ENCODE measurements around the gene SLCO3A1.

SLCO3A1 gene

GRCh38 chr15:91981821-91982800 lies 128.6 kb downstream of the SLCO3A1 start:
- Histone ChIP-seq H3K27me3 (ENCODE audit: insufficient read depth, low read length, poor library complexity) (peaks cover 4% of the 10 kb centered on the region), H3K4me2 (ENCODE audit: insufficient read depth, low read length) (no peak overlapping the region), H3K36me3 (ENCODE audit: insufficient read depth, low read length) (no peaks in the 10 kb centered on the region), H3K4me3 (ENCODE audit: low read depth in 1 of 2, low read length in 2 of 2) (no peak overlapping the region), H4K20me1 (ENCODE audit: insufficient read depth, low read length) (no peaks in the 10 kb centered on the region), H3K9ac (ENCODE audit: low read depth, low read length) (no peak overlapping the region), H2AFZ (ENCODE audit: low read depth, low read length) (no peak overlapping the region), H3K9me3 (ENCODE audit: insufficient read depth, low read length, severe bottlenecking) (no peaks in the 10 kb centered on the region), H3K4me1 (ENCODE audit: insufficient read depth, low read length) (no peaks in the 10 kb centered on the region), H3K27ac (ENCODE audit: low read length) (no peak overlapping the region), H3K79me2 (ENCODE audit: insufficient read depth, low read length) (no peaks in the 10 kb centered on the region)
- DNase-seq (no peak), ATAC-seq (ENCODE audit: insufficient read depth, low read depth) (no peak)
- no peak for TF ChIP-seq EZH2 (IDR thresholded peaks at IDR 0.05; ENCODE audit: borderline replicate concordance, low read depth, low read length, severe bottlenecking)
- TF ChIP-seq CTCF (IDR thresholded peaks at IDR 0.05; ENCODE audit: borderline replicate concordance, extremely low read depth, low read length, poor library complexity, severe bottlenecking), result no peak

GRCh38 chr15:91983729-91984340 lies 130.3 kb downstream of the SLCO3A1 start:
- Histone ChIP-seq H3K36me3 (ENCODE audit: insufficient read depth, low read length) (no peaks in the 10 kb centered on the region), H3K27me3 (ENCODE audit: insufficient read depth, low read length, poor library complexity) (peaks cover 7% of the 10 kb centered on the region), H3K79me2 (ENCODE audit: insufficient read depth, low read length) (no peaks in the 10 kb centered on the region), H3K4me3 (ENCODE audit: low read depth in 1 of 2, low read length in 2 of 2) (no peak overlapping the region), H4K20me1 (ENCODE audit: insufficient read depth, low read length) (no peaks in the 10 kb centered on the region), H3K27ac (ENCODE audit: low read length) (no peak overlapping the region), H2AFZ (ENCODE audit: low read depth, low read length) (no peak overlapping the region), H3K4me2 (ENCODE audit: insufficient read depth, low read length) (no peak overlapping the region), H3K9me3 (ENCODE audit: insufficient read depth, low read length, severe bottlenecking) (no peaks in the 10 kb centered on the region), H3K9ac (ENCODE audit: low read depth, low read length) (no peak overlapping the region), H3K4me1 (ENCODE audit: insufficient read depth, low read length) (no peaks in the 10 kb centered on the region)
- ATAC-seq (ENCODE audit: insufficient read depth, low read depth), result no peak
- no peak for DNase-seq
- no peak for TF ChIP-seq CTCF (IDR thresholded peaks at IDR 0.05; ENCODE audit: borderline replicate concordance, extremely low read depth, low read length, poor library complexity, severe bottlenecking)
- no peak for TF ChIP-seq EZH2 (IDR thresholded peaks at IDR 0.05; ENCODE audit: borderline replicate concordance, low read depth, low read length, severe bottlenecking)

GRCh38 chr15:91985297-91985696 lies 131.8 kb downstream of the SLCO3A1 start:
- H3K4me3 ChIP-seq (ENCODE audit: low read depth in 1 of 2, low read length in 2 of 2), result no peak overlapping the region
- no peaks in the 10 kb centered on the region for H3K9me3 ChIP-seq (ENCODE audit: insufficient read depth, low read length, severe bottlenecking)
- H3K27me3 ChIP-seq (ENCODE audit: insufficient read depth, low read length, poor library complexity), result peaks cover 7% of the 10 kb centered on the region
- no peak for DNase-seq
- no peaks in the 10 kb centered on the region for H3K79me2 ChIP-seq (ENCODE audit: insufficient read depth, low read length)
- no peak overlapping the region for H2AFZ ChIP-seq (ENCODE audit: low read depth, low read length)
- no peaks in the 10 kb centered on the region for H3K36me3 ChIP-seq (ENCODE audit: insufficient read depth, low read length)
- H3K4me1 ChIP-seq (ENCODE audit: insufficient read depth, low read length), result no peaks in the 10 kb centered on the region
- H4K20me1 ChIP-seq (ENCODE audit: insufficient read depth, low read length), result no peaks in the 10 kb centered on the region
- H3K27ac ChIP-seq (ENCODE audit: low read length), result no peak overlapping the region
- H3K9ac ChIP-seq (ENCODE audit: low read depth, low read length), result no peak overlapping the region
- H3K4me2 ChIP-seq (ENCODE audit: insufficient read depth, low read length), result no peak overlapping the region
- ATAC-seq (ENCODE audit: insufficient read depth, low read depth), result no peak
- TF ChIP-seq EZH2 (IDR thresholded peaks at IDR 0.05; ENCODE audit: borderline replicate concordance, low read depth, low read length, severe bottlenecking) (no peak), CTCF (IDR thresholded peaks at IDR 0.05; ENCODE audit: borderline replicate concordance, extremely low read depth, low read length, poor library complexity, severe bottlenecking) (no peak)
